IMR-90 (cell line): ENCODE measurements around the gene IMPG1. TPM values are rescaled to one million over a fixed set of nuclear protein-coding genes. Genes with fewer than 3 reads are reported as not detected.

Source experiments
- ATAC-seq: fragments of 200-7000 bp; cut with Tn5 transposase; 2 replicates; pipeline ENCODE4 v1.9.1; 2020; ENCODE audit warnings: low read depth, mild to moderate bottlenecking, moderate library complexity
- BruUV-seq: library from RNA; stranded (reverse); fragments of 400-500 nt; replicated peaks from 2 replicates; lab custom pipeline; 2021; lab: Mats Ljungman, UMichigan
- CTCF ChIA-PET: fragments of 300-600 bp; formaldehyde crosslinking; extraction: SDS; loops from one replicate; lab custom pipeline; 2021; ENCODE audit warnings: antibody characterized with exemption; lab: Yijun Ruan, JAX
- POLR2A ChIA-PET: fragments of 300-600 bp; sonication (Branson Sonifier 250); formaldehyde crosslinking; loops from one replicate; lab custom pipeline; 2022; ENCODE audit warnings: antibody characterized with exemption; ENCODE audit not compliant: unreplicated experiment; lab: Charles Lee
- DNase-seq: peaks from one replicate; pipeline ENCODE4 v3.0.0; 2013
- H2AFZ ChIP-seq: replicated peaks from 2 replicates; pipeline ENCODE3; 2013; ENCODE audit warnings: low read length, mild to moderate bottlenecking; ENCODE audit not compliant: poor library complexity
- H2AK5ac ChIP-seq: 2 replicates; pipeline ENCODE4 v1.6.1; 2013; ENCODE audit warnings: low read depth, low read length, inconsistent platforms
- H2AK9ac ChIP-seq: replicated peaks from 2 replicates; pipeline ENCODE3; 2013; ENCODE audit warnings: mild to moderate bottlenecking, low read depth, low read length, moderate library complexity; ENCODE audit not compliant: poor library complexity
- H2BK120ac ChIP-seq: 2 replicates; pipeline ENCODE4 v1.6.1; 2013; ENCODE audit warnings: low read depth, low read length, inconsistent platforms
- H2BK15ac ChIP-seq: 3 replicates; pipeline ENCODE4 v1.6.1; 2013; ENCODE audit warnings: low read depth, low read length, inconsistent platforms
- H2BK20ac ChIP-seq: 2 replicates; pipeline ENCODE4 v1.6.1; 2013; ENCODE audit warnings: low read depth, mild to moderate bottlenecking, inconsistent platforms, low read length, moderate library complexity
- H2BK5ac ChIP-seq: 2 replicates; pipeline ENCODE4 v1.6.1; 2013; ENCODE audit warnings: mild to moderate bottlenecking, low read depth, low read length, inconsistent platforms; ENCODE audit not compliant: poor library complexity, severe bottlenecking
- H3K14ac ChIP-seq: replicated peaks from 2 replicates; pipeline ENCODE4 v1.6.1; 2013; ENCODE audit warnings: low read depth, low read length, inconsistent platforms
- H3K18ac ChIP-seq: 2 replicates; pipeline ENCODE4 v1.6.1; 2013; ENCODE audit warnings: low read depth, low read length, control low read depth
- H3K23ac ChIP-seq: 2 replicates; pipeline ENCODE4 v1.6.1; 2013; ENCODE audit warnings: low read depth, low read length, inconsistent platforms
- H3K27ac ChIP-seq: 2 replicates; pipeline ENCODE4 v1.5.1; 2013; ENCODE audit warnings: mild to moderate bottlenecking, control low read depth, low read length; ENCODE audit not compliant: insufficient read depth
- H3K27me3 ChIP-seq: 2 replicates; pipeline ENCODE4 v1.6.1; 2013; ENCODE audit warnings: low read length; ENCODE audit not compliant: control insufficient read depth, insufficient read depth
- H3K36me3 ChIP-seq: 2 replicates; pipeline ENCODE4 v1.6.1; 2013; ENCODE audit warnings: low read length, mixed read lengths; ENCODE audit not compliant: control insufficient read depth, insufficient read depth
- H3K4ac ChIP-seq: 2 replicates; pipeline ENCODE4 v1.6.1; 2013; ENCODE audit warnings: low read depth, low read length, inconsistent platforms
- H3K4me1 ChIP-seq: 2 replicates; pipeline ENCODE4 v1.6.1; 2013; ENCODE audit warnings: low read length, mixed read lengths; ENCODE audit not compliant: control insufficient read depth, insufficient read depth
- H3K4me2 ChIP-seq: 2 replicates; pipeline ENCODE4 v1.6.1; 2013; ENCODE audit warnings: low read depth, mild to moderate bottlenecking, control low read depth, low read length, moderate library complexity
- H3K4me3 ChIP-seq: 2 replicates; pipeline ENCODE4 v1.5.1; 2013; ENCODE audit warnings: low read depth, mild to moderate bottlenecking, control low read depth, low read length, moderate library complexity; ENCODE audit not compliant: insufficient read depth
- H3K56ac ChIP-seq: 2 replicates; pipeline ENCODE4 v1.6.1; 2013; ENCODE audit warnings: low read length, inconsistent platforms; ENCODE audit not compliant: insufficient read depth; ENCODE audit errors: extremely low read depth
- H3K79me1 ChIP-seq, 2 experiments: 2 replicates each; pipeline ENCODE4 v1.6.1; 2013; ENCODE audit warnings: low read length in 2 of 2, inconsistent platforms in 1 of 2, low read depth in 1 of 2
- H3K9ac ChIP-seq: 2 replicates; pipeline ENCODE4 v1.6.1; 2013; ENCODE audit warnings: low read depth, low read length, control low read depth
- H3K9me1 ChIP-seq: 2 replicates; pipeline ENCODE4 v1.6.1; 2013; ENCODE audit warnings: low read length, inconsistent platforms; ENCODE audit not compliant: insufficient read depth
- H3K9me3 ChIP-seq: 2 replicates; pipeline ENCODE4 v1.6.1; 2013; ENCODE audit warnings: low read length; ENCODE audit not compliant: control insufficient read depth, insufficient read depth
- H4K20me1 ChIP-seq: 2 replicates; pipeline ENCODE4 v1.6.1; 2013; ENCODE audit warnings: low read length, inconsistent platforms; ENCODE audit not compliant: insufficient read depth
- H4K5ac ChIP-seq: 2 replicates; pipeline ENCODE4 v1.6.1; 2013; ENCODE audit warnings: mild to moderate bottlenecking, low read depth, low read length, control low read depth
- H4K8ac ChIP-seq, 2 experiments: 2 replicates each; pipeline ENCODE4 v1.6.1; 2013; ENCODE audit warnings: low read depth in 2 of 2, low read length in 2 of 2, control low read depth in 1 of 2, inconsistent platforms in 1 of 2
- H4K91ac ChIP-seq: 2 replicates; pipeline ENCODE4 v1.6.1; 2013; ENCODE audit warnings: low read depth, low read length, inconsistent platforms; ENCODE audit not compliant: insufficient read depth
- BHLHE40 ChIP-seq: fragments of 150-350 bp; IDR thresholded peaks from 2 replicates; pipeline ENCODE4 v1.6.1; 2016; ENCODE audit warnings: mild to moderate bottlenecking, low read depth, low read length
- CEBPB ChIP-seq: IDR thresholded peaks from 2 replicates; pipeline ENCODE4 v1.6.1; 2012; ENCODE audit warnings: low read depth, low read length, improper control_type of control experiment
- FOS ChIP-seq: fragments of 150-350 bp; IDR thresholded peaks from 2 replicates; pipeline ENCODE4 v1.6.1; 2016; ENCODE audit warnings: low read depth, low read length
- MAFK ChIP-seq: IDR thresholded peaks from 2 replicates; pipeline ENCODE4 v1.6.1; 2012; ENCODE audit warnings: low read depth, low read length, improper control_type of control experiment
- MAZ ChIP-seq: IDR thresholded peaks from 2 replicates; pipeline ENCODE4 v1.6.1; 2012; ENCODE audit warnings: low read depth, mild to moderate bottlenecking, low read length, improper control_type of control experiment, moderate library complexity, borderline replicate concordance
- NFE2L2 ChIP-seq: fragments of 150-350 bp; IDR thresholded peaks from 2 replicates; pipeline ENCODE4 v1.6.1; 2016; ENCODE audit warnings: low read depth, mild to moderate bottlenecking, low read length
- POLR2A ChIP-seq: IDR thresholded peaks from 2 replicates; pipeline ENCODE4 v1.6.1; 2012; ENCODE audit warnings: mild to moderate bottlenecking, low read depth, low read length
- RAD21 ChIP-seq: IDR thresholded peaks from 2 replicates; pipeline ENCODE4 v1.6.1; 2012; ENCODE audit warnings: low read length, improper control_type of control experiment
- RCOR1 ChIP-seq: IDR thresholded peaks from 2 replicates; pipeline ENCODE4 v1.6.1; 2012; ENCODE audit warnings: mild to moderate bottlenecking, low read length, improper control_type of control experiment; ENCODE audit not compliant: insufficient replicate concordance
- RFX5 ChIP-seq: IDR thresholded peaks from 2 replicates; pipeline ENCODE4 v1.8.0; 2012; ENCODE audit warnings: low read depth, mild to moderate bottlenecking, low read length, moderate library complexity
- USF2 ChIP-seq: fragments of 150-350 bp; IDR thresholded peaks from 2 replicates; pipeline ENCODE4 v1.6.1; 2017; ENCODE audit warnings: mild to moderate bottlenecking, antibody characterized with exemption, low read length, low read depth
- WGBS, 2 experiments: methylation state at CpG; one replicate each; pipeline versions ENCODE4 v1.1.5 to v1.1.7; 2013; ENCODE audit warnings: missing lambda C conversion rate in 2 of 2; ENCODE audit not compliant: insufficient read length in 1 of 2; ENCODE audit errors: extremely low coverage in 2 of 2; 5-methylcytosine and 5-hydroxymethylcytosine counted together
- dilution Hi-C: fragments of 300-500 bp; cut with HindIII; formaldehyde crosslinking; loops from one replicate; pipeline ENCODE4 v1.14.3; 2018; ENCODE audit warnings: low sequenced_read_pairs; ENCODE audit not compliant: unreplicated experiment
- in situ Hi-C: fragments of 300-500 bp; cut with MboI; formaldehyde crosslinking; loops from 3 replicates; pipeline ENCODE4 v1.14.3; 2019; ENCODE audit warnings: low sequenced_read_pairs, inconsistent platforms, mixed read lengths
- intact Hi-C: fragments of 100-400 bp; cut with micrococcal nuclease; formaldehyde crosslinking; loops from 2 replicates; pipeline ENCODE4 v1.10.0; 2022
- polyA plus RNA-seq, 3 experiments: library from polyadenylated mRNA; depleted of rRNA; stranded (reverse); fragments of >200 nt; gene quantifications; 2 replicates each; pipeline ENCODE4 v1.2.3, GENCODE V29; 2012; ENCODE audit warnings: low replicate concordance in 1 of 3
- total RNA-seq: library from RNA; depleted of rRNA; stranded (reverse); fragments of >200 nt; gene quantifications from 2 replicates; pipeline ENCODE4 v1.2.3, GENCODE V29; 2012
- TF ChIP-seq, protein P1 (sequence below): conservative IDR thresholded peaks from 2 replicates; pipeline ENCODE4 v1.5.1; 2012; ENCODE audit warnings: mild to moderate bottlenecking, low read depth, low read length, improper control_type of control experiment
- TF ChIP-seq, protein P2 (sequence below): fragments of 150-350 bp; IDR thresholded peaks from 2 replicates; pipeline ENCODE4 v1.6.1; 2016; ENCODE audit warnings: low read depth, mild to moderate bottlenecking, low read length, moderate library complexity, borderline replicate concordance

The IMPG1 gene
- total and polyA plus RNA-seq, 2 of the 4 experiments (the other 2 are of a cell fraction), result not detected

DNA sequence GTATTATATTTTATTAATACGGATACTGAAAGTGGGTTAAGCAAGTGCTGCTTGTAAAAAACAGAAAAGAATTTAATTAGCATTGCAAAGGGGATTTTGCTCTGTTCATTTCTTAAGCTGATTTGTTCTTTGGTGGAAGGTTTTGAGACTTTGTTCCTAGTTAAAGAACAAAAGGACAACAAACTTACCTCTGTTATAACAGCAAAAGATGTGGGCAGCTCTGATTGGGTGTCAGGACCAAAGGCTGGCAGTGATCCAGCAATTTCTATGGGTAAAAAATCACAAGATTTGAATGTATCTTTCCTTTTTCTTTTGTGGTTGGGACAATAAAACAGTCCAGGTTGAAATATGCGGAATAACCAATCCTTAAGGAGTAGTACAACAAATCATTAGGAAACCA lies 68.8 kb downstream of the IMPG1 start:
- Histone ChIP-seq H3K4ac (no peak overlapping the region), H3K4me2 (no peak overlapping the region), H3K23ac (no peak overlapping the region), H2AK9ac (no peak overlapping the region), H4K8ac (no peak overlapping the region), H2BK120ac (no peak overlapping the region), H3K18ac (no peak overlapping the region), H3K56ac (no peak overlapping the region), H3K36me3 (no peaks in the 10 kb centered on the region), H4K91ac (no peak overlapping the region), H3K27ac (no peak overlapping the region), H2AK5ac (no peak overlapping the region), H4K20me1 (no peaks in the 10 kb centered on the region), H2BK15ac (no peak overlapping the region), H2AFZ (no peak overlapping the region), H3K4me3 (no peak overlapping the region), H3K9me3 (no peaks in the 10 kb centered on the region), H2BK5ac (no peak overlapping the region), H3K9ac (no peak overlapping the region), H3K4me1 (no peaks in the 10 kb centered on the region), H3K27me3 (no peaks in the 10 kb centered on the region), H3K9me1 (no peaks in the 10 kb centered on the region), H2BK20ac (no peak overlapping the region), H4K5ac (no peak overlapping the region), H3K79me1 (no peaks in the 10 kb centered on the region), H3K14ac (no peak overlapping the region)
- no TSS peak for BruUV-seq
- WGBS, 2 experiments, result no CpG with 5 or more reads among the region's 2 CpGs
- dilution Hi-C loops, result no loop called here
- POLR2A ChIA-PET, result no interaction called here
- ATAC-seq (no peak), DNase-seq (no peak)
- TF ChIP-seq RAD21, result no peak
- TF ChIP-seq RCOR1, result no peak
- no peak for TF ChIP-seq MAZ
- TF ChIP-seq POLR2A, result no peak
- TF ChIP-seq MAFK, result no peak
- TF ChIP-seq, protein P1, sequence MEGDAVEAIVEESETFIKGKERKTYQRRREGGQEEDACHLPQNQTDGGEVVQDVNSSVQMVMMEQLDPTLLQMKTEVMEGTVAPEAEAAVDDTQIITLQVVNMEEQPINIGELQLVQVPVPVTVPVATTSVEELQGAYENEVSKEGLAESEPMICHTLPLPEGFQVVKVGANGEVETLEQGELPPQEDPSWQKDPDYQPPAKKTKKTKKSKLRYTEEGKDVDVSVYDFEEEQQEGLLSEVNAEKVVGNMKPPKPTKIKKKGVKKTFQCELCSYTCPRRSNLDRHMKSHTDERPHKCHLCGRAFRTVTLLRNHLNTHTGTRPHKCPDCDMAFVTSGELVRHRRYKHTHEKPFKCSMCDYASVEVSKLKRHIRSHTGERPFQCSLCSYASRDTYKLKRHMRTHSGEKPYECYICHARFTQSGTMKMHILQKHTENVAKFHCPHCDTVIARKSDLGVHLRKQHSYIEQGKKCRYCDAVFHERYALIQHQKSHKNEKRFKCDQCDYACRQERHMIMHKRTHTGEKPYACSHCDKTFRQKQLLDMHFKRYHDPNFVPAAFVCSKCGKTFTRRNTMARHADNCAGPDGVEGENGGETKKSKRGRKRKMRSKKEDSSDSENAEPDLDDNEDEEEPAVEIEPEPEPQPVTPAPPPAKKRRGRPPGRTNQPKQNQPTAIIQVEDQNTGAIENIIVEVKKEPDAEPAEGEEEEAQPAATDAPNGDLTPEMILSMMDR, result no peak
- no peak for TF ChIP-seq FOS
- no peak for TF ChIP-seq NFE2L2
- TF ChIP-seq, protein P2, sequence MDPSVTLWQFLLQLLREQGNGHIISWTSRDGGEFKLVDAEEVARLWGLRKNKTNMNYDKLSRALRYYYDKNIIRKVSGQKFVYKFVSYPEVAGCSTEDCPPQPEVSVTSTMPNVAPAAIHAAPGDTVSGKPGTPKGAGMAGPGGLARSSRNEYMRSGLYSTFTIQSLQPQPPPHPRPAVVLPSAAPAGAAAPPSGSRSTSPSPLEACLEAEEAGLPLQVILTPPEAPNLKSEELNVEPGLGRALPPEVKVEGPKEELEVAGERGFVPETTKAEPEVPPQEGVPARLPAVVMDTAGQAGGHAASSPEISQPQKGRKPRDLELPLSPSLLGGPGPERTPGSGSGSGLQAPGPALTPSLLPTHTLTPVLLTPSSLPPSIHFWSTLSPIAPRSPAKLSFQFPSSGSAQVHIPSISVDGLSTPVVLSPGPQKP, result no peak
- TF ChIP-seq BHLHE40, result no peak
- TF ChIP-seq RFX5, result no peak
- no peak for TF ChIP-seq CEBPB
- no peak for TF ChIP-seq USF2
- intact Hi-C loops, result no loop called here
- CTCF ChIA-PET, result interaction anchor here (1.3 kb wide), 1 partner anchor 7 kb away, joined by 3 read pairs; no protein-coding TSS in a partner anchor
- in situ Hi-C loops, result no loop called here
